ENCODE measurements around the gene LRP1.
A peak's percentile ranks its signal among the peaks of the same experiment; 100 is the strongest.

LRP1 gene

GRCh38 chr12:57234233-57234570, 105.9 kb downstream of the LRP1 start:
- FAIRE-seq (no peak), DNase-seq (ENCODE audit: low spot score) (no peak)

GRCh38 chr12:57234571-57235016, 106.3 kb downstream of the LRP1 start:
- FAIRE-seq (no peak), DNase-seq (ENCODE audit: low spot score) (no peak)

GRCh38 chr12:57235017-57235727, 106.9 kb downstream of the LRP1 start:
- no peak for DNase-seq (ENCODE audit: low spot score)
- no peak for FAIRE-seq

GRCh38 chr12:57235728-57236131, 107.4 kb downstream of the LRP1 start:
- FAIRE-seq, result no peak
- DNase-seq (ENCODE audit: low spot score), result no peak

- DNase-seq (ENCODE audit: low spot score) (no peak), FAIRE-seq (no peak)
Observed at GRCh38 chr12:57236201-57236924, 108.1 kb downstream of the LRP1 start.

GRCh38 chr12:57236925-57237595, 108.8 kb downstream of the LRP1 start:
- FAIRE-seq (no peak), DNase-seq (ENCODE audit: low spot score) (no peak)

GRCh38 chr12:57237596-57237931, 109.3 kb downstream of the LRP1 start:
- no peak for FAIRE-seq

GRCh38 chr12:57237932-57238853, 109.9 kb downstream of the LRP1 start:
- DNase-seq (ENCODE audit: low spot score) (no peak), FAIRE-seq (no peak)

More at GRCh38 chr12:57237596-57237931, 109.3 kb downstream of the LRP1 start:
- DNase-seq (ENCODE audit: low spot score), result no peak

GRCh38 chr12:57238854-57239554, 110.7 kb downstream of the LRP1 start:
- FAIRE-seq, result no peak
- peak; percentile 96 for DNase-seq (ENCODE audit: low spot score)

GRCh38 chr12:57239587-57240065, 111.3 kb downstream of the LRP1 start:
- no peak for DNase-seq (ENCODE audit: low spot score)
- no peak for FAIRE-seq

GRCh38 chr12:57240066-57240921, 112.0 kb downstream of the LRP1 start:
- DNase-seq (ENCODE audit: low spot score) (no peak), FAIRE-seq (no peak)

- FAIRE-seq, result no peak
- DNase-seq (ENCODE audit: low spot score), result no peak
Observed at GRCh38 chr12:57240926-57241401, 112.7 kb downstream of the LRP1 start.

GRCh38 chr12:57241402-57242310, 113.4 kb downstream of the LRP1 start:
- no peak for DNase-seq (ENCODE audit: low spot score)
- FAIRE-seq, result no peak

- DNase-seq (ENCODE audit: low spot score) (no peak), FAIRE-seq (no peak)
Observed at GRCh38 chr12:57242329-57242690, 114.0 kb downstream of the LRP1 start.

- DNase-seq (ENCODE audit: low spot score), result no peak
- FAIRE-seq, result no peak
Observed at GRCh38 chr12:57242691-57243454, 114.6 kb downstream of the LRP1 start.

GRCh38 chr12:57243521-57244311, 115.4 kb downstream of the LRP1 start:
- no peak for FAIRE-seq
- no peak for DNase-seq (ENCODE audit: low spot score)

- FAIRE-seq (no peak), DNase-seq (ENCODE audit: low spot score) (no peak)
Observed at GRCh38 chr12:57244312-57244696, 116.0 kb downstream of the LRP1 start.

All from urothelium cell line (cell line).